HG03432 (cell line): ENCODE data around the gene FCRL6.

ENCODE experiments used
- ATAC-seq: cut with Tn5 transposase; IDR thresholded peaks from one replicate; pipeline ENCODE4 v1.9.1; 2021; ENCODE audit warnings: mild to moderate bottlenecking, moderate library complexity; ENCODE audit not compliant: unreplicated experiment

FCRL6 gene

GRCh38 chr1:159861218-159861617 is 59.1 kb downstream of the FCRL6 start:
- no peak for ATAC-seq

- no peak for ATAC-seq
These were observed 59.9 kb downstream of the FCRL6 start for GRCh38 chr1:159862031-159862430.

GRCh38 chr1:159862557-159862956 is 60.4 kb downstream of the FCRL6 start, which contains the start of gene VSIG8:
Gene VSIG8 (minus strand): TSS chr1:159862657. CDS start chr1:159862521, 136 bp downstream.
- ATAC-seq, result no peak

GRCh38 chr1:159864262-159864661 is 62.1 kb downstream of the FCRL6 start:
- no peak for ATAC-seq
